GM18520 (cell line): ENCODE measurements around the gene SLC35B1.

Experiments
- ATAC-seq: cut with Tn5 transposase; IDR thresholded peaks from one replicate; pipeline ENCODE4 v1.9.1; 2021; ENCODE audit not compliant: unreplicated experiment

The SLC35B1 gene

DNA sequence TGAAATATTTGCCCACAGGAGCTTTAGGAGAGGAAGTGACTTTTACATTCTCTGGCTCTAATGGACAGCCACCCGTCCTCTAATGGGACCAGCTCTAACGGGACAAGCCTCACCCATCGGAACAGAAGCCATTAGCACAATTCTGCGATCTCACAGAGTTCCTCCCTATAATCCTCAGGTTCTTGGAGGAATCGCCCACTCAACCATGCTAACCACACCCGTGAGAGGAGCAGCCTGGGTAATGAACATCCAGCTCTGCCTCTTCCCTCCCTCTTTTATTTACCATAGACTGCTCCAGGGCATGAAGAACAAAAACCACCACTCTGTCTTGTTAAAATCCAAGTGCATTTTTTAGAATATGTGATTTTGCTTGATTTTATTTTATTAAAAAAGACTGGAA lies 6.8 kb downstream of the SLC35B1 start:
- ATAC-seq, result no peak

GRCh38 chr17:49699966-49700575 lies 7.7 kb downstream of the SLC35B1 start:
- no peak for ATAC-seq

DNA sequence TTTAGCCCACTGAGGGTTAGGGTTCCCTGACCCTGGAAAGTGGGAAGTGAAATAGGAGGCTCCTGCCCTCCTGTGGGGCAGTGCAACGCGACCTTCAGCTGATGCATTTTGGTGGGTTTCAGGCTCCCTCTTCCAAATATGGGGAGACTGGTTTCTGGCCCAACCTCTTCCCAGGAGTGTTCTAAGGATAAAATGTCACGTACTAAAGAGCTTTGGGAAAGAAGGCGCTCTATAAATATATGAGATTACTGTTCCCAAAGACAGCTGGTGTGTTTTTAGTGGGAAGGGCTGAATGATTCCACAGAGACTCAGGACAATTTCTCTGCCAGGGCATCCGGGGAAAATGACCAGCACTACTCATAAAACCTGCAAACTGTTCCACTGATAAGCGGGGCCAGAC lies 9.8 kb downstream of the SLC35B1 start:
- no peak for ATAC-seq

GRCh38 chr17:49696233-49696761 lies 11.5 kb downstream of the SLC35B1 start:
- no peak for ATAC-seq

DNA sequence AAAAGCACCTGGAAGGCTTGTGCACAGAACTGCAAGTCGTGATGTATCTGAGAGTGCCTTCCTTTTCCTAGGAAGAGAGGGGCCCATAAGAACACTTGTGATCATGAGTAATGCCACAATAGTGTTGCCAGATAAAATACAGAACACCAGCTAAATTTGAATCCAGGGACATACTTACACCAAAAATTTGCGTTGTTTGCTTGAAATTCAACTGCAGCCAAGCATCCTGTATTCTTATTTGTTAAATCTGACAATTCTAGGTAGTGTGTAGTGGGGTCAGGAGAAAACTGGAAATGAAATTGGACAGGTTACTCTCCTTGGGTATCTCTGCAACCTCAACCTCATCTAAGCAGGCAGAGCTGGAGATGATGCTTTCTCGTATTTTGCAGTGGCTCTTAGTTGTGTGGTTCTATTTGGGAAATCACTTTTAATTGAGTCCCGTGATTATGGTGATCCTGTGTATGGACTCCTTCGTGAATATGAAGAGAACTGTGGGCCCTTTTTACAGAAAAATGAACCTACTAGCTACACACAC lies 12.0 kb downstream of the SLC35B1 start:
- ATAC-seq, result no peak

DNA sequence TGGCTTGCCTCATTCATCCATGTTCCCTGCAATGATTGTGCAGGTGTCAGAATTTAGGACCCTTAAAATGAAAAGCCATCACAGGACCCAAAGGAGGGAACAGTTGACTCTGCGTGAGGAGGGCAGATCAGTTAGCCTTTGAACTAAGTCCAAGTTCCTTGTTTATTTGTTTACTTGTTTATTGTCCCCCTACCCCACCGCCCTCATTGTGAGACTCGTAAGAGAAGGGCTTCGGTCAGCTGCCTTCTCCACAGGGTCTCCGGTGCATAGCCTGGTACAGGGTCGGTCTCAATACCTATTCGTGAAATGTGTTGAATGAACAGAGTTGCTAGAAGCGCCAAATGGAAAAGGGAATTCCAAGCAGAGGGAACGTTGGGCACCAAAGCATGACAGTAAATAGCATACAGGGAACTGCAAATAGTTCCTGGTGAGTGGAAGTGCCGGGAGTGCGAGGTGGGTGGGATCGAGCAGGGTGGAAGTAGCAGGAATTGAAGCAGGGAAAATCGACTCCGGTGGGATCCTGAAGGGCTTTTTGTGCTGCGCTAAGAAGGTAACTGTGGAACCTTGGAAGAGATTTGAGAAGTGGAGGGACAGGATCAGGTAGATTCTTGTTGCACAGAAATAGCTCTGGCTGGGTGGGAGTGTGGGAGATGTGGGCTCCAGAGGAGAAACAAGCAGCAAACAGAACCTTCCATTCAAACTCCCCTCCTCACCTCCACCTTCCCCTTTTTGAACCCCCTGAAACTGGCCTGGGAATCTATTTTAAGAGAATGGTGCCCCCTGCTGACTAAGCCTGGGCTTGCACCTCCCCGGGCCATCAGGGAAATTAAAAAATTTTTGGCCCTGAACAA lies 12.7 kb downstream of the SLC35B1 start:
- ATAC-seq, result no peak

DNA sequence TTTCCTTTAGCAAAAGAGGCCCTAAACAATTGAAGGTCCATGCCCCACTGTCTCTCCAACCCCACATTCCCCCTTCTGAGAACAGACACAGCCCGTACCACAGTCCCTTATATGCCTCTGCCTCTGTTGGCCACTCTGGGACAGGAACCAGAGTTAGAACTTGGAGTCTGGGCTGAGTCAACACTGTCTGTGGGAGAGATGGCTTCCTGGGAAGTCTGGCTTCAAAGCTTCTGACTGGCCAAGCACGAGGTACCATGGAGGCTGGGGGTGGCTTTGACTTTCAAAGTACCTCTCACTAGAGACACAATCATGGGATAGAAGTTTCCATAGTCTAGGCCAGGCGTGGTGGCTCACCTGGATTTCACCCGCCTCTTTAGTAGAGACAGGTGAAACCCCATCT lies 15.0 kb downstream of the SLC35B1 start:
- ATAC-seq, result no peak

DNA sequence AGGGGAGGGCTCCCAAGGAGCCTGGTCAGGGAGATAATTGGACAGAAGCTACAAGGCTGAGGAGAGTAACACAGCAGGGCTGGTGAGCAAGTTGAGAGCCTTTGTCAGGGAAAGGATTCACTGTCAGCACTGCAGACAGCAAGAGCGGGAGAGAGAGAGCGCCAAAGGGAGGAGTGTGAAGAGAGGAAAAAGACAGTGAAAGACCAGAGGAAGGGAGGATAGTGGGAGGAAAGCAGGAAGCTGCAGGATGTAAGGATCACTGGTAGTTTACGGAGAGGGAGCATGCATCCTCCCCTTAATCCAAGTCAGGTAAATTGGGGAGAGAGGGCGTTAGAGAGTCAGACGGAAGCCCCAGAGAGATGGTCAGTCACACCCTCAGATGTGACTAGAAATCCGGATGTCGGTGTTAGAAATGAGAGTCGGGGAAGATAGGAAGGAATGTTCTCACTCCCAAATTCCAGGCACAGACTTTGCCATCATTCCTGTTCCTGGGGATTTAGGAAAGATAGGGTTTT lies 16.0 kb downstream of the SLC35B1 start:
- ATAC-seq, result no peak

DNA sequence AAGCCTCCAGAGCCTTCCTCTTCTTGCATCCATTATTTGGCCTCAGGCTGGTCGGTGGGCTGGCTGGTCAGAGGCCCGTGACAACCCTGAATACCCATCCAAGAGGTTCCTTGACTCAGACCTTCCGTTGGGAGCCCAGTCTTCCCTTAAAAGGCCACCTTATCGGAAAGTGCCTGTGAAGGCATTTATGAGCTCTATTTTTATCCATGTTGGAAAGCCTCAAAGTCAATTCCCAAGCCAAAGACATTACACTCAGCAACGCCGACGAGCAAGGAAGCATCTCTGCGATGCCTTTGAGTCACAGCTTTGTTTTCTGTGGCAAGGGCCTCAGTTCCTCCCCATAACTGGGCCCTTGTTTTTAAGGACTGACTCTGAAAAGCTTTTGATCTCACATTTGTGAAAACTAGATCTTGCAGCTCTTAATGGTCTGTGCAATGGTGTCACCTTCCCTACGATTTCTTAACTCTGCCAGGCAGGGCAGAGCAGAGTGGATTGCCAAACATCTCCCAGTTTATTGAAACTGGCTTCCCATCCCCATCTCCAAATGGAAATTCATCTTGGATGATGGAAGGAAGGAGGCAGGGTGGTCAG lies 16.6 kb downstream of the SLC35B1 start:
- no peak for ATAC-seq

DNA sequence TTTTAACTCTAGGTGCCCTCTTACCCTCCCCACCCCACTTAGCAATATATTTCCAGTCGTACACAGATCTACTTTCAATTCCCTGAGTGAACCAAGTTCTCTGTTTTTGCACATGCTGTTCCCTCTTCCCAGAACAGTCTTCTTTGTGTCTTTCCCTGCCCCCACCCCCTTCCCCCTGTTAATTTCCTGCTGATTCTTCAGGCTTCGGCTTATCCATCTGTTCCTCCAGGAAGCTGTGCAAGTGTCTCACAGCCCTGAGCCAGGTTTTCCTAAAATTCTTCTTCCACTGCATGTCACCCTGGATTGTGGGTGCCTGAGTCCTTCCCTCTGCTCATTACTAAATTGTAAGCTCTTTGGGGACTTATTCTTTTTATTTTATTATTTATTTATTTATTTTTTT lies 17.5 kb downstream of the SLC35B1 start:
- no peak for ATAC-seq

- ATAC-seq, result no peak
Measured at GRCh38 chr17:49688848-49689247, 18.9 kb downstream of the SLC35B1 start.

- no peak for ATAC-seq
Measured at GRCh38 chr17:49687878-49688491, 19.8 kb downstream of the SLC35B1 start.

GRCh38 chr17:49681106-49681979 lies 26.4 kb downstream of the SLC35B1 start:
- ATAC-seq, result no peak

- ATAC-seq, result no peak
Measured at GRCh38 chr17:49680314-49680713, 27.4 kb downstream of the SLC35B1 start.

- ATAC-seq, result peak; percentile 60
Measured at GRCh38 chr17:49677933-49678847, 29.6 kb downstream of the SLC35B1 start, which contains the start of gene SPOP. Gene SPOP, minus strand, starts transcription at chr17:49678097. Its CDS starts 55,287 bp downstream, at chr17:49622810.

DNA sequence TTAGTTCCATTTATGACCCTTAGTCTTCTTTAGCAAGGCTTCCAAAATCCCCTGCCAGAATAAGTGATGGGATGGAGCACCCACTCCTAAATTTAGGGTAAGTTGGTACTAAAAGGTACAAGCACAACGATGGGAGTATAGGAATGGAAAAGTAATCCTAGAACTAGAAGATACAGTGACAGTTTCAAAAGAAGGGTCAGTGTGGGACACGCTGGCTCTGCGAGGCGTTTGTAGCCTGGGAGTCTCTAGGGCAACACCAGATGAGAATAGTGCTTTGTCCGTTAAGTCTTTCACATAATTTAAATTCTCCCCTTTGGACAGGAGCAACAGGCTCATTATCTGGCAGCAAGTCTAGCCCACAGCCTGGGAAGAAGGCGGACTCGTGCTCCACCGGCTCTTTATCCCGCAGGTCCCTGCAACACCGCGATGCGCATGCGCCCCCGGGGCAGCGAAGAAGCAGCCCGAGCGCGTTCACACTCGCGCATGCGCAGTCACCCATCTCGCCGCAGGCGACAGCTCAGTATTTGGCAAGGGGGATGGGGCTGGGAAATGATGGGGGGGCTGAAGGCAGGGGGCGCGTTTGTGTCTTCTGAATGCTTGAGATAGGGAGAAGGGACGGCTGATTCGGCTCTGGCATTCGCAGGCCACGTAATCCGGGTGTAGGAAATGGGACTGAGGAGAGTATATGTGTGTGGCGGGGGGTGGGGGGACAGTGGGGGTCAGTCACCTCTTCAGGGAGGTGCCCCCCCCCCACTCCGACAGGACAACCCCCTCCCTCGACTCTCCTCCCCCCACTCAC lies 30.4 kb downstream of the SLC35B1 start:
- ATAC-seq, result peak; percentile 29

- ATAC-seq, result peak; percentile 57
Measured at GRCh38 chr17:49676276-49676868, 31.4 kb downstream of the SLC35B1 start.

GRCh38 chr17:49674507-49674906 lies 33.3 kb downstream of the SLC35B1 start:
- no peak for ATAC-seq
